DOHH2 (cell line): ENCODE measurements around the gene ASMT.
A peak's percentile ranks its signal among the peaks of the same experiment; 100 is the strongest.
"Not testable (repeated sequence)": the region's sequence is repeated elsewhere in the genome, so short reads cannot be mapped to it uniquely, and the experiment has no call there.

Source experiments
- H3F3A ChIP-seq: fragments of 200-600 bp; sonication (generic), shearing (Covaris generic); 2 replicates; pipeline ENCODE4 v1.6.0; 2016; ENCODE audit warnings: antibody characterized with exemption, mild to moderate bottlenecking; ENCODE audit not compliant: control insufficient read depth, insufficient read depth
- H3K27ac ChIP-seq: fragments of 200-600 bp; sonication (generic); 2 replicates; pipeline ENCODE4 v1.5.1; 2014; ENCODE audit warnings: low read depth, mild to moderate bottlenecking, low read length, moderate library complexity
- H3K27me3 ChIP-seq: fragments of 200-600 bp; sonication (generic); 2 replicates; pipeline ENCODE4 v1.6.1; 2014; ENCODE audit warnings: mild to moderate bottlenecking, low read length, mixed read lengths; ENCODE audit not compliant: control insufficient read depth
- H3K36me3 ChIP-seq: fragments of 200-600 bp; sonication (generic); 2 replicates; pipeline ENCODE4 v1.6.1; 2014; ENCODE audit warnings: mild to moderate bottlenecking, low read length, moderate library complexity, mixed read lengths; ENCODE audit not compliant: control insufficient read depth
- H3K4me1 ChIP-seq: fragments of 200-600 bp; sonication (generic); 2 replicates; pipeline ENCODE4 v1.6.1; 2014; ENCODE audit warnings: mild to moderate bottlenecking, low read length, mixed read lengths; ENCODE audit not compliant: control insufficient read depth
- H3K4me2 ChIP-seq: fragments of 200-600 bp; sonication (generic); 2 replicates; pipeline ENCODE4 v1.6.0; 2014; ENCODE audit warnings: mild to moderate bottlenecking, low read length, moderate library complexity
- H3K4me3 ChIP-seq: fragments of 200-600 bp; sonication (generic); 2 replicates; pipeline ENCODE4 v1.5.1; 2014; ENCODE audit warnings: mild to moderate bottlenecking, low read length, mixed read lengths
- H3K79me2 ChIP-seq: fragments of 200-600 bp; sonication (generic); 2 replicates; pipeline ENCODE4 v1.6.1; 2014; ENCODE audit warnings: mild to moderate bottlenecking, low read length, mixed read lengths; ENCODE audit not compliant: control insufficient read depth
- H3K9me2 ChIP-seq: fragments of 200-600 bp; sonication (generic); replicated peaks from 2 replicates; pipeline ENCODE4 v1.6.1; 2014; ENCODE audit warnings: mild to moderate bottlenecking, low read length, mixed read lengths; ENCODE audit not compliant: control insufficient read depth
- H3K9me3 ChIP-seq: fragments of 200-600 bp; sonication (generic); 2 replicates; pipeline ENCODE4 v1.6.1; 2014; ENCODE audit warnings: antibody characterized with exemption, low read length, mixed read lengths; ENCODE audit not compliant: control insufficient read depth, insufficient read depth
- H4K20me1 ChIP-seq: fragments of 200-600 bp; sonication (generic); 2 replicates; pipeline ENCODE4 v1.6.0; 2014; ENCODE audit warnings: low read depth, mild to moderate bottlenecking, antibody characterized with exemption, low read length, moderate library complexity; ENCODE audit not compliant: control insufficient read depth, insufficient read depth
- CTCF ChIP-seq: fragments of 200-600 bp; sonication (generic); IDR thresholded peaks from one replicate; pipeline ENCODE4 v1.5.1; 2014; ENCODE audit warnings: antibody characterized with exemption, mild to moderate bottlenecking, low read depth, low read length; ENCODE audit not compliant: poor library complexity, severe bottlenecking
- EZH2phosphoT487 ChIP-seq: fragments of 200-600 bp; sonication (generic); IDR thresholded peaks from 2 replicates; pipeline ENCODE4 v1.6.1; 2017; ENCODE audit warnings: borderline replicate concordance, mild to moderate bottlenecking, antibody characterized with exemption, low read length, moderate library complexity, mixed read lengths

Gene ASMT

GRCh38 chrX:1652011-1652811, 37.4 kb downstream of the ASMT start:
- H3K27me3 ChIP-seq = not testable (repeated sequence)
- peak; percentile 87 for TF ChIP-seq CTCF

GRCh38 chrX:1656379-1656778, 41.5 kb downstream of the ASMT start:
- H3K27ac ChIP-seq = no peak overlapping the region
- no peak for TF ChIP-seq CTCF
- no peak for TF ChIP-seq EZH2phosphoT487

More at GRCh38 chrX:1652011-1652811, 37.4 kb downstream of the ASMT start:
- not testable (repeated sequence) for H3K9me3 ChIP-seq, H3K9me2 ChIP-seq, H3K27ac ChIP-seq, H3K79me2 ChIP-seq, H3K4me3 ChIP-seq, H3F3A ChIP-seq, H3K36me3 ChIP-seq, H4K20me1 ChIP-seq
- Histone ChIP-seq H3K4me2 (0 out of 2 replicates have a peak overlapping the region, but pooled peaks have one; percentile 5), H3K4me1 (peaks cover 20% of the 10 kb centered on the region)

GRCh38 chrX:1657367-1658070, 42.7 kb downstream of the ASMT start:
- Histone ChIP-seq H3K36me3 (peaks cover 3% of the 10 kb centered on the region; the same call in 1 of the 2 replicates), H3K9me3 (no peaks in the 10 kb centered on the region), H3K4me3 (peak overlapping the region; percentile 81), H3K4me2 (peak overlapping the region; percentile 92), H4K20me1 (no peaks in the 10 kb centered on the region), H3K9me2 (no peaks in the 10 kb centered on the region), H3F3A (peaks cover 4% of the 10 kb centered on the region), H3K79me2 (peaks cover 31% of the 10 kb centered on the region), H3K27ac (peak overlapping the region; percentile 86), H3K27me3 (no peaks in the 10 kb centered on the region), H3K4me1 (peaks cover 35% of the 10 kb centered on the region)
- no peak for TF ChIP-seq CTCF
- no peak for TF ChIP-seq EZH2phosphoT487

More at GRCh38 chrX:1656379-1656778, 41.5 kb downstream of the ASMT start:
- Histone ChIP-seq H3K27me3 (no peaks in the 10 kb centered on the region), H3K9me2 (no peaks in the 10 kb centered on the region), H3K4me2 (peak overlapping the region; percentile 92), H3K36me3 (no peaks in the 10 kb centered on the region), H3K4me1 (peaks cover 40% of the 10 kb centered on the region), H3F3A (peaks cover 4% of the 10 kb centered on the region), H3K79me2 (peaks cover 24% of the 10 kb centered on the region), H4K20me1 (no peaks in the 10 kb centered on the region), H3K4me3 (peak overlapping the region; percentile 81), H3K9me3 (no peaks in the 10 kb centered on the region)
